Measurements from ENCODE around the gene WWOX. TPM values are rescaled to one million over a fixed set of nuclear protein-coding genes. Genes with fewer than 3 reads are reported as not detected.

Gene WWOX
- total and polyA plus RNA-seq, 2 of the 13 experiments (the other 11 are each of a cell fraction or from before 2014, with no cell fraction given), result 9.1 to 37.4 TPM

- no peak for TF ChIP-seq ZEB1 (IDR thresholded peaks at IDR 0.05; ENCODE audit: insufficient replicate concordance, low read depth)
- TF ChIP-seq TCF7 (IDR thresholded peaks at IDR 0.05; ENCODE audit: low read depth), result peak; percentile 73
- TF ChIP-seq SRY (CRISPR knock-in tag; IDR thresholded peaks at IDR 0.05), result no peak
- no peak for TF ChIP-seq RBM22 (optimal IDR thresholded peaks at IDR 0.05; ENCODE audit: low read length)
- TF ChIP-seq SKI (IDR thresholded peaks at IDR 0.05; ENCODE audit: partially characterized antibody), result peak; percentile 53
- peak; percentile 95 for TF ChIP-seq ASH2L (IDR thresholded peaks at IDR 0.05; ENCODE audit: insufficient read length, low read depth, low read length)
- no peak for TF ChIP-seq ZNF687 (CRISPR knock-in tag; IDR thresholded peaks at IDR 0.05)
- TF ChIP-seq AKNA (CRISPR knock-in tag; IDR thresholded peaks at IDR 0.05; ENCODE audit: borderline replicate concordance), result no peak
- TF ChIP-seq ZNF333 (CRISPR knock-in tag; IDR thresholded peaks at IDR 0.05; ENCODE audit: borderline replicate concordance), result no peak
- no peak for TF ChIP-seq ZNF260 (CRISPR knock-in tag; IDR thresholded peaks at IDR 0.05; ENCODE audit: borderline replicate concordance, low read depth)
- no peak for TF ChIP-seq SNAPC5 (CRISPR knock-in tag; IDR thresholded peaks at IDR 0.05; ENCODE audit: borderline replicate concordance)
- no peak for TF ChIP-seq SRSF9 (IDR thresholded peaks at IDR 0.05; ENCODE audit: borderline replicate concordance, insufficient read depth, low read depth, low read length, poor library complexity, severe bottlenecking)
- no peak for TF ChIP-seq ZNF432 (CRISPR knock-in tag; IDR thresholded peaks at IDR 0.05; ENCODE audit: borderline replicate concordance)
- 0 out of 2 replicates have a peak, but pooled peaks have one; percentile 66 for TF ChIP-seq HNF1B (CRISPR knock-in tag; IDR thresholded peaks at IDR 0.05)
- no peak for TF ChIP-seq HES4 (CRISPR knock-in tag; IDR thresholded peaks at IDR 0.05; ENCODE audit: borderline replicate concordance)
These were observed 383.9 kb downstream of the WWOX start (continued) for GRCh38 chr16:78483124-78483992.
